ENCODE results near the gene TIGD3. TPM values are rescaled to one million over a fixed set of nuclear protein-coding genes. Genes with fewer than 3 reads are reported as not detected.

TIGD3 gene
- total RNA-seq (ENCODE audit: low replicate concordance) = 1.2 and 1.3 TPM in 2 replicates
- long read RNA-seq = 0 reads

DNA sequence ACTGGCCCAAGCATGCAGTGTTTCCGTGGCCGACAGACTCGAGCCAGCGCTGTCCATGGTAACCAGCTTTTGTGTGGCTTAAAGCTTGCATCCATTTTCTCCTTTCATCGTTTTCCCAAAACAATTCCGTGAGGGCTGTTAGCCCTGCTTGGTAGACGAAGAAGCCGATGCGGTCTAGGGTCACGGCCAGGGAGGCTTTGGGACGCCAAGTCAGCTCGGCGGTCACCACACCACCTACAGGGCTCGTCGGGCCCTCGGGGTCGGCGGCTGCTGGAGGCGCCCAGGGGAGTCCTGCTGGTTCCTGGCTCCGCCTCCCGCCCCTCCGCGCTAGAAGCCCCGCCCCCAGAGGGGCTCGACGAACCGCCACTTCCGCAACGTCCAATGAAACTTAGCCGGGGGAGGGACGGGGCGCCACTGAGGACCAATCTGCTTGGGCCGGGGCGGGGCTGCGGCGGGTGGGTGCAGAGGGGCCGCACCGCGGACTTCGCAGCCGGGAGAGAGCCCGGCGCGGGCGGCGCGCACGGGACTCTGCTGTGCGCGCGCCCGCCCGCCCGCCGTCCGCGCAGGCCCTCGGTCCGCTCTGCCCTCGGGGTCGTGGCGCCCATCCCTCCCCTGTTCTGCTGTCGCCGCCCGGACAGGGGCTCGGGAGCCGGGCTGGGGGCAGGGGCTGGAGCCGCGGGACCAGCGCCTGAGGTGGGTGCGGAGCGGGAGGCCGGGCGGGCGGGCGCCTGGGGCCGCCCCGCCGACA lies at the start of gene TIGD3:
TIGD3 (plus strand) TSS at position 487 of the 748 bp plus-strand sequence. CDS start 1,058 bp downstream, outside the sequence.
- Mint-ChIP-seq H3K4me3 (peak within 1 kb of the TSS; percentile 89), H3K27ac (peak within 1 kb of the TSS; percentile 50), H3K27me3 (peaks cover 23% of the 10 kb centered on the region), H3K9me3 (no peaks in the 10 kb centered on the region), H3K36me3 (peaks cover 3% of the 10 kb centered on the region), H3K4me1 (ENCODE audit: unreplicated experiment) (peaks cover 14% of the 10 kb centered on the region)
- TF ChIP-seq CTCF (conservative IDR thresholded peaks at IDR 0.05) = peak; percentile 13
- DNase-seq (ENCODE audit: extremely low spot score, unreplicated experiment) = peak; percentile 96

- Mint-ChIP-seq H3K27me3 (no peaks in the 10 kb centered on the region), H3K4me1 (ENCODE audit: unreplicated experiment) (peaks cover 30% of the 10 kb centered on the region), H3K36me3 (peaks cover 4% of the 10 kb centered on the region), H3K9me3 (no peaks in the 10 kb centered on the region), H3K4me3 (no peak overlapping the region), H3K27ac (peak overlapping the region; percentile 42)
- TF ChIP-seq CTCF (conservative IDR thresholded peaks at IDR 0.05) = no peak
- no peak for DNase-seq (ENCODE audit: extremely low spot score, unreplicated experiment)
Measured at GRCh38 chr11:65305501-65306268, 48.9 kb upstream of the TIGD3 start.

- peaks cover 25% of the 10 kb centered on the region for H3K4me1 Mint-ChIP-seq (ENCODE audit: unreplicated experiment)
- H3K36me3 Mint-ChIP-seq = peaks cover 4% of the 10 kb centered on the region
- DNase-seq (ENCODE audit: extremely low spot score, unreplicated experiment) = no peak
- H3K27ac Mint-ChIP-seq = peak overlapping the region; percentile 24
- H3K9me3 Mint-ChIP-seq = no peaks in the 10 kb centered on the region
- TF ChIP-seq CTCF (conservative IDR thresholded peaks at IDR 0.05) = no peak
- H3K27me3 Mint-ChIP-seq = no peaks in the 10 kb centered on the region
- H3K4me3 Mint-ChIP-seq = peak overlapping the region; percentile 4
Measured at GRCh38 chr11:65307298-65308229, 47.0 kb upstream of the TIGD3 start.

- DNase-seq (ENCODE audit: extremely low spot score, unreplicated experiment) = no peak
- Mint-ChIP-seq H3K4me3 (no peak overlapping the region), H3K9me3 (no peaks in the 10 kb centered on the region), H3K36me3 (peaks cover 4% of the 10 kb centered on the region), H3K27me3 (peaks cover under 1% of the 10 kb centered on the region), H3K27ac (peak overlapping the region; percentile 24), H3K4me1 (ENCODE audit: unreplicated experiment) (peaks cover 27% of the 10 kb centered on the region)
- TF ChIP-seq CTCF (conservative IDR thresholded peaks at IDR 0.05) = no peak
Measured at GRCh38 chr11:65308281-65308891, 46.2 kb upstream of the TIGD3 start.

- peaks cover 4% of the 10 kb centered on the region for H3K36me3 Mint-ChIP-seq
- no peaks in the 10 kb centered on the region for H3K9me3 Mint-ChIP-seq
- no peak overlapping the region for H3K27ac Mint-ChIP-seq
- H3K27me3 Mint-ChIP-seq = peaks cover 6% of the 10 kb centered on the region
- H3K4me1 Mint-ChIP-seq (ENCODE audit: unreplicated experiment) = peaks cover 30% of the 10 kb centered on the region
- TF ChIP-seq CTCF (conservative IDR thresholded peaks at IDR 0.05) = no peak
- no peak overlapping the region for H3K4me3 Mint-ChIP-seq
- DNase-seq (ENCODE audit: extremely low spot score, unreplicated experiment) = no peak
Measured at GRCh38 chr11:65309006-65309405, 45.5 kb upstream of the TIGD3 start.

Measured in type B pancreatic cell (in vitro differentiated cells).